Stimulated activated CD8-positive, alpha-beta memory T cell treated with anti-CD3 and anti-CD28 coated beads, Interleukin-12 subunit alpha, Interleukin-12 subunit beta, amount 100 ng/mL, for 24 hours (primary cell): Measurements from ENCODE around the gene ADH1C.
"Not testable (repeated sequence)": the region's sequence is repeated elsewhere in the genome, so short reads cannot be mapped to it uniquely, and the experiment has no call there.

Experiments used
- DNase-seq: peaks from one replicate; pipeline ENCODE4 v3.0.0-alpha.2; 2020; ENCODE audit errors: extremely low read depth

Gene ADH1C

GRCh38 chr4:99359480-99360204, 7.1 kb upstream of the ADH1C start:
- no peak for DNase-seq

GRCh38 chr4:99357948-99358347, 5.4 kb upstream of the ADH1C start:
- no peak for DNase-seq

- no peak for DNase-seq
These were observed 4.4 kb upstream of the ADH1C start for GRCh38 chr4:99356992-99357391.

GRCh38 chr4:99356149-99356548, 3.6 kb upstream of the ADH1C start:
- DNase-seq = not testable (repeated sequence)

GRCh38 chr4:99351487-99351886, 1.1 kb downstream of the ADH1C start:
- no peak for DNase-seq

GRCh38 chr4:99349338-99349737, 3.2 kb downstream of the ADH1C start:
- no peak for DNase-seq

- not testable (repeated sequence) for DNase-seq
These were observed 9.9 kb downstream of the ADH1C start for GRCh38 chr4:99342624-99343023.

GRCh38 chr4:99341426-99341825, 11.1 kb downstream of the ADH1C start:
- no peak for DNase-seq

- DNase-seq = no peak
These were observed 13.4 kb downstream of the ADH1C start for GRCh38 chr4:99339172-99339571.

GRCh38 chr4:99336553-99336952, 16.0 kb downstream of the ADH1C start:
- DNase-seq = no peak

GRCh38 chr4:99334880-99335279, 17.7 kb downstream of the ADH1C start:
- no peak for DNase-seq

GRCh38 chr4:99330648-99331047, 21.9 kb downstream of the ADH1C start:
- DNase-seq = no peak

- no peak for DNase-seq
These were observed 22.7 kb downstream of the ADH1C start for GRCh38 chr4:99329876-99330275.

- no peak for DNase-seq
These were observed 27.6 kb downstream of the ADH1C start for GRCh38 chr4:99324979-99325378.

- no peak for DNase-seq
These were observed 28.2 kb downstream of the ADH1C start for GRCh38 chr4:99324361-99324760.

GRCh38 chr4:99323756-99324155, 28.8 kb downstream of the ADH1C start:
- no peak for DNase-seq

GRCh38 chr4:99321241-99322191, 31.0 kb downstream of the ADH1C start, which contains the start of gene ADH1B:
ADH1B (minus strand) TSS chr4:99321401; CDS start chr4:99321331, 70 bp downstream.
- DNase-seq = no peak

GRCh38 chr4:99317811-99318210, 34.7 kb downstream of the ADH1C start:
- not testable (repeated sequence) for DNase-seq

- no peak for DNase-seq
These were observed 35.2 kb downstream of the ADH1C start for GRCh38 chr4:99317354-99317753.

- DNase-seq = no peak
These were observed 36.7 kb downstream of the ADH1C start for GRCh38 chr4:99315839-99316238.

GRCh38 chr4:99314211-99314610, 38.3 kb downstream of the ADH1C start:
- no peak for DNase-seq

- no peak for DNase-seq
These were observed 42.2 kb downstream of the ADH1C start for GRCh38 chr4:99310389-99310788.
